ENCODE data around the gene AP3B1.

Gene AP3B1

GRCh38 chr5:78275998-78276543 lies 18.4 kb downstream of the AP3B1 start:
- Mint-ChIP-seq H3K9me3 (no peaks in the 10 kb centered on the region), H3K27me3 (ENCODE audit: low read depth) (no peaks in the 10 kb centered on the region), H3K4me3 (no peak overlapping the region), H3K36me3 (ENCODE audit: low read depth) (peaks cover 6% of the 10 kb centered on the region), H3K4me1 (ENCODE audit: low read depth) (peaks cover 4% of the 10 kb centered on the region), H3K27ac (no peak overlapping the region)

- Mint-ChIP-seq H3K4me1 (ENCODE audit: low read depth) (peaks cover 4% of the 10 kb centered on the region), H3K27me3 (ENCODE audit: low read depth) (no peaks in the 10 kb centered on the region), H3K9me3 (no peaks in the 10 kb centered on the region), H3K4me3 (no peak overlapping the region), H3K36me3 (ENCODE audit: low read depth) (peaks cover 6% of the 10 kb centered on the region), H3K27ac (no peak overlapping the region)
These were observed 19.8 kb downstream of the AP3B1 start for GRCh38 chr5:78274540-78275197.

GRCh38 chr5:78273436-78273835 lies 21.1 kb downstream of the AP3B1 start:
- Mint-ChIP-seq H3K4me1 (ENCODE audit: low read depth) (peaks cover 5% of the 10 kb centered on the region), H3K27ac (no peak overlapping the region), H3K36me3 (ENCODE audit: low read depth) (peaks cover 6% of the 10 kb centered on the region), H3K4me3 (no peak overlapping the region), H3K27me3 (ENCODE audit: low read depth) (no peaks in the 10 kb centered on the region), H3K9me3 (no peaks in the 10 kb centered on the region)

- Mint-ChIP-seq H3K9me3 (no peaks in the 10 kb centered on the region), H3K36me3 (ENCODE audit: low read depth) (peaks cover 3% of the 10 kb centered on the region), H3K27ac (no peak overlapping the region), H3K4me3 (no peak overlapping the region), H3K4me1 (ENCODE audit: low read depth) (peaks cover 2% of the 10 kb centered on the region), H3K27me3 (ENCODE audit: low read depth) (no peaks in the 10 kb centered on the region)
These were observed 22.7 kb downstream of the AP3B1 start for GRCh38 chr5:78271766-78272165.

GRCh38 chr5:78269088-78269703 lies 25.3 kb downstream of the AP3B1 start:
- no peaks in the 10 kb centered on the region for H3K27me3 Mint-ChIP-seq (ENCODE audit: low read depth)
- H3K27ac Mint-ChIP-seq, result no peak overlapping the region
- H3K36me3 Mint-ChIP-seq (ENCODE audit: low read depth), result peaks cover 14% of the 10 kb centered on the region
- H3K4me3 Mint-ChIP-seq, result no peak overlapping the region
- H3K4me1 Mint-ChIP-seq (ENCODE audit: low read depth), result peaks cover 6% of the 10 kb centered on the region
- no peaks in the 10 kb centered on the region for H3K9me3 Mint-ChIP-seq

GRCh38 chr5:78268356-78268755 lies 26.1 kb downstream of the AP3B1 start:
- H3K36me3 Mint-ChIP-seq (ENCODE audit: low read depth), result peaks cover 14% of the 10 kb centered on the region
- no peak overlapping the region for H3K27ac Mint-ChIP-seq
- H3K4me3 Mint-ChIP-seq, result no peak overlapping the region
- H3K9me3 Mint-ChIP-seq, result no peaks in the 10 kb centered on the region
- no peaks in the 10 kb centered on the region for H3K27me3 Mint-ChIP-seq (ENCODE audit: low read depth)
- H3K4me1 Mint-ChIP-seq (ENCODE audit: low read depth), result peaks cover 6% of the 10 kb centered on the region

- Mint-ChIP-seq H3K36me3 (ENCODE audit: low read depth) (peaks cover 26% of the 10 kb centered on the region), H3K27ac (no peak overlapping the region), H3K9me3 (no peaks in the 10 kb centered on the region), H3K4me3 (no peak overlapping the region), H3K4me1 (ENCODE audit: low read depth) (peaks cover 6% of the 10 kb centered on the region), H3K27me3 (ENCODE audit: low read depth) (no peaks in the 10 kb centered on the region)
These were observed 29.3 kb downstream of the AP3B1 start for GRCh38 chr5:78265163-78265562.

GRCh38 chr5:78264600-78264999 lies 29.9 kb downstream of the AP3B1 start:
- Mint-ChIP-seq H3K4me3 (no peak overlapping the region), H3K36me3 (ENCODE audit: low read depth) (peaks cover 26% of the 10 kb centered on the region), H3K9me3 (no peaks in the 10 kb centered on the region), H3K27me3 (ENCODE audit: low read depth) (no peaks in the 10 kb centered on the region), H3K4me1 (ENCODE audit: low read depth) (peaks cover 6% of the 10 kb centered on the region), H3K27ac (no peak overlapping the region)

- no peak overlapping the region for H3K27ac Mint-ChIP-seq
These were observed 33.7 kb downstream of the AP3B1 start for GRCh38 chr5:78260771-78261170.

GRCh38 chr5:78253201-78253600 lies 41.3 kb downstream of the AP3B1 start:
- Mint-ChIP-seq H3K4me1 (ENCODE audit: low read depth) (peaks cover 2% of the 10 kb centered on the region), H3K27me3 (ENCODE audit: low read depth) (no peaks in the 10 kb centered on the region), H3K4me3 (no peak overlapping the region), H3K27ac (no peak overlapping the region), H3K9me3 (peaks cover 25% of the 10 kb centered on the region), H3K36me3 (ENCODE audit: low read depth) (peaks cover 35% of the 10 kb centered on the region)

More at GRCh38 chr5:78260771-78261170, 33.7 kb downstream of the AP3B1 start:
- peaks cover 45% of the 10 kb centered on the region for H3K36me3 Mint-ChIP-seq (ENCODE audit: low read depth)
- H3K4me3 Mint-ChIP-seq, result no peak overlapping the region
- no peaks in the 10 kb centered on the region for H3K27me3 Mint-ChIP-seq (ENCODE audit: low read depth)
- H3K4me1 Mint-ChIP-seq (ENCODE audit: low read depth), result peaks cover 5% of the 10 kb centered on the region
- peaks cover 8% of the 10 kb centered on the region for H3K9me3 Mint-ChIP-seq

- Mint-ChIP-seq H3K4me3 (no peak overlapping the region), H3K9me3 (peaks cover 21% of the 10 kb centered on the region), H3K4me1 (ENCODE audit: low read depth) (no peaks in the 10 kb centered on the region), H3K36me3 (ENCODE audit: low read depth) (peaks cover 30% of the 10 kb centered on the region), H3K27me3 (ENCODE audit: low read depth) (no peaks in the 10 kb centered on the region), H3K27ac (no peak overlapping the region)
These were observed 41.8 kb downstream of the AP3B1 start for GRCh38 chr5:78252715-78253114.

- Mint-ChIP-seq H3K27me3 (ENCODE audit: low read depth) (no peaks in the 10 kb centered on the region), H3K9me3 (peaks cover 21% of the 10 kb centered on the region), H3K4me3 (no peak overlapping the region), H3K4me1 (ENCODE audit: low read depth) (no peaks in the 10 kb centered on the region), H3K36me3 (ENCODE audit: low read depth) (peaks cover 27% of the 10 kb centered on the region), H3K27ac (no peak overlapping the region)
These were observed 42.7 kb downstream of the AP3B1 start for GRCh38 chr5:78251663-78252284.

GRCh38 chr5:78245136-78245535 lies 49.4 kb downstream of the AP3B1 start:
- H3K36me3 Mint-ChIP-seq (ENCODE audit: low read depth), result peaks cover 4% of the 10 kb centered on the region
- H3K4me1 Mint-ChIP-seq (ENCODE audit: low read depth), result no peaks in the 10 kb centered on the region
- H3K9me3 Mint-ChIP-seq, result no peaks in the 10 kb centered on the region
- no peak overlapping the region for H3K4me3 Mint-ChIP-seq
- H3K27ac Mint-ChIP-seq, result no peak overlapping the region
- no peaks in the 10 kb centered on the region for H3K27me3 Mint-ChIP-seq (ENCODE audit: low read depth)

- H3K4me1 Mint-ChIP-seq (ENCODE audit: low read depth), result no peaks in the 10 kb centered on the region
- no peak overlapping the region for H3K4me3 Mint-ChIP-seq
- H3K36me3 Mint-ChIP-seq (ENCODE audit: low read depth), result peaks cover 4% of the 10 kb centered on the region
- no peak overlapping the region for H3K27ac Mint-ChIP-seq
- H3K27me3 Mint-ChIP-seq (ENCODE audit: low read depth), result no peaks in the 10 kb centered on the region
- H3K9me3 Mint-ChIP-seq, result no peaks in the 10 kb centered on the region
These were observed 50.9 kb downstream of the AP3B1 start for GRCh38 chr5:78243639-78244038.

- Mint-ChIP-seq H3K27ac (no peak overlapping the region), H3K27me3 (ENCODE audit: low read depth) (no peaks in the 10 kb centered on the region), H3K9me3 (no peaks in the 10 kb centered on the region), H3K4me3 (no peak overlapping the region), H3K36me3 (ENCODE audit: low read depth) (peaks cover 4% of the 10 kb centered on the region), H3K4me1 (ENCODE audit: low read depth) (no peaks in the 10 kb centered on the region)
These were observed 51.4 kb downstream of the AP3B1 start for GRCh38 chr5:78243091-78243490.

Data from T-helper 1 cell treated with Interleukin-12 subunit alpha and Interleukin-12 subunit beta and Interleukin-4 antibody, amounts not matched to agents 30 μg/mL and 1 μg/mL, for 36 hours (primary cell).